ENCODE measurements around the gene PEAK1.

The PEAK1 gene

GRCh38 chr15:77356305-77356704, 63.6 kb downstream of the PEAK1 start:
- no peak for DNase-seq

GRCh38 chr15:77355321-77355720, 64.6 kb downstream of the PEAK1 start:
- no peak for DNase-seq

GRCh38 chr15:77354063-77354462, 65.8 kb downstream of the PEAK1 start:
- DNase-seq: no peak

DNA sequence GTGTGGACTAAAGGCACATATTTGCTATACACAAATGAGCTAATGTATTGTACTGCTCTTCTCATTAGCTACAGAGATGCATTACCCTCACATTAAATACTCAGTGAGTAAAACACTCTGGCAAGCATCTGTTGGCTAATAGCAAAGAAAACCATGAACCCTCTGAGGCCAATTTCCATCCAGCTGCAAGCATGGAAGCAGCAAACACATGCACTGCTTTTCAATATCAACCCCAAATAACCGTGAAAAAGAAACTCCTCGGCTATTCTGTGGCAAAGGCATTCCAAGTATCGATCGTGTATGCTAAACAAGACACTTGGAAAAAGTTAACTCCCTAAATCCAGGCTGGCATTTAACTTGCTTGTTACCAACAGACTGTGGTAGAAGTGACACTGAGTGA, 67.0 kb downstream of the PEAK1 start:
- no peak for DNase-seq

GRCh38 chr15:77350792-77351191, 69.1 kb downstream of the PEAK1 start:
- no peak for DNase-seq

- DNase-seq: no peak
These were observed 70.2 kb downstream of the PEAK1 start for GRCh38 chr15:77349666-77350065.

- DNase-seq: no peak
These were observed 71.4 kb downstream of the PEAK1 start for GRCh38 chr15:77348511-77348910.

DNA sequence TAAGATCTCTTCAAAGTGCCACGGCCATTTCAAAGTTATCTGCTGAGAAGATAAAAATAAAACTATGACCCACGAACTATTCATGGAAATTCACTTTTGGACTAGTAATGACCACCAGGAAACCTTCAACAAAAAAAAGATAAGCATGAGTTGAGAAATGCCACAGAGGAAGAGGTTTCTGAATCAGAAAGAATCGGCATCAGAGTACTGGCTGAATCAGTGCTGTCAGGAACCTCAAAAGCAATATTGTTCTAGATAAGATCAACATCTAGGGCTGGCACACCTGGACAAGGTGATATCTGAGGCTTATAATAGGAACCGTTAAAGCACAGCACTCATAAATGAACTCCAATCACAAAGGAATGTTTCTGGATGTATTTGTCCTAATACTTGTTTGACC, 72.7 kb downstream of the PEAK1 start:
- DNase-seq: no peak

GRCh38 chr15:77346245-77347036, 73.5 kb downstream of the PEAK1 start:
- DNase-seq: no peak

GRCh38 chr15:77342807-77343206, 77.1 kb downstream of the PEAK1 start:
- DNase-seq: no peak

GRCh38 chr15:77340245-77340644, 79.7 kb downstream of the PEAK1 start:
- no peak for DNase-seq

- no peak for DNase-seq
These were observed 83.9 kb downstream of the PEAK1 start for GRCh38 chr15:77336006-77336405.

- DNase-seq: no peak
These were observed 84.6 kb downstream of the PEAK1 start for GRCh38 chr15:77335298-77335697.

DNA sequence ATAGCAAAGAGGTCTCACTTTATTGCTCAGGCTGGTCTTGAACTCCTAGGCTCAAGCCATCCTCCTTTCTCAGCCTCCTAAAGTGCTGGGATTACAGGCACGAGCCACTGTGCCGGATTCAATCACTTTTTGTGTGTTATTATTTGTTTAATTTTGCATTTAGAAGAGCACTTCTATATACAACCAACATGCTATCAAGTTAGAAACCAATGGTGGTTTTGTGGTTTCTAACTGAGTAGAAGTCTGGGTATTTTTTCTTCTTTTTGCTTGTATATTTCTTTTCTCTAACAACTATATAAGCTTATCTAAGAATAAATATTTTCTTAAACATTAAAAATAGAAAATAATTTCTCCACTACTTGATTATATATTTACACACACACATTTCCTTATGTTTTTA, 86.7 kb downstream of the PEAK1 start:
- DNase-seq: no peak

DNA sequence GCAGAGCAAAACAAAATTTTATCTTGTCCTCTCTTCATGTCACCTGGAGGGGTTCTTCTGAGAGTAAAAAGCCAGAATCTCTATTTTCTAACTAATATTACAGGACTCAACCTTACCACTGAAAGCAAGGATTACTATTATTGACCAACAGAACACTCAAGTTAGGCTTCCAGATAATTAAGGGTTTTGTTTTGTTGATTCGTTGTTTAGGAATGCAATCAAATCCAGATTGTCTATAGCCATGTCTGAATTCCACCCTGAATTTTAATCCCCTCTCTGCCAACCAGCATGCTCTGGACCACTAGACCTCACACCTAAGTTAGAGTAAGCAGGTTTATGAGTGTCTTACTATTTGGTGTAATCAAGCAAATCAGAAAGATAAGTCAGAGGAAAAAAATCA, 90.7 kb downstream of the PEAK1 start:
- DNase-seq: no peak

GRCh38 chr15:77327844-77328529, 91.9 kb downstream of the PEAK1 start:
- DNase-seq: no peak

DNA sequence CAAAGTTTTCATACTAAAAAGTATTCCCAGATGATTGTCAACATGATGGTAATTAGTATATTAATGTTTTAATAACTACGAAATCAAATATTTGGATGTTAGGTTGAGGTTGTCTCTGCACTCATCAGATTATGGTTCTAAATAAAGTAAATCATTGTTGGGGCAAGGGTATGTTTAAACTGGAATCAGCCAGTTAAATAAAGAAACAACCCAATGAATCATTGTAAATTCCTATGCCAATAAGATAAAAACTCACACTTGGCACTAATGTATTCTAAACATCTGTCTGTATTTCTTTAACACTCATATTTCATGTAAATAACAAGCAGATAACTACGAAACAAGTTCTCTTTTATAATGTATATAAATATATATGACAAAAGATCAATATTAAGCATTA, 92.7 kb downstream of the PEAK1 start:
- no peak for DNase-seq

- no peak for DNase-seq
These were observed 93.5 kb downstream of the PEAK1 start for GRCh38 chr15:77326366-77326765.

DNA sequence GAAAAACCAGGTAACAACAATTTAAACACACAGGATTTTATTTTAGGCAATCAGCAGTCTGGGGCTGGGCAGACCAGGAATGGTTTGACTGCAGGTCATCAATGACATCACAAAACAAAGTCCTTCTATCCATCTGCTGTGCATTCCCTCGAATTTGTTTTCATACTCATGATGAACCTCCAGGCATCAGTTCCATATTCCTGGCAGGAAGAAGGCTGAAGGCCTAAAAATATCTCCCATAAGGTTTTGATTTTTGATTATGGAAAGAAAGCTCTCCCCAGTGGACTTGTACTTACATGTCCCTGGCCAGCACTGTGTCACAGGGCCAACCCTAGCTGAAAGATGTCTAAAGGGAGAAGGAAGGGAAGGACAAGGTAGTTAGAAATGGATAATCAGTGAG, 107.4 kb downstream of the PEAK1 start:
- DNase-seq: no peak

GRCh38 chr15:77311618-77312398, 108.1 kb downstream of the PEAK1 start:
- DNase-seq: no peak

GRCh38 chr15:77311020-77311419, 108.9 kb downstream of the PEAK1 start:
- no peak for DNase-seq

- no peak for DNase-seq
These were observed 110.5 kb downstream of the PEAK1 start for GRCh38 chr15:77309392-77309791.

DNA sequence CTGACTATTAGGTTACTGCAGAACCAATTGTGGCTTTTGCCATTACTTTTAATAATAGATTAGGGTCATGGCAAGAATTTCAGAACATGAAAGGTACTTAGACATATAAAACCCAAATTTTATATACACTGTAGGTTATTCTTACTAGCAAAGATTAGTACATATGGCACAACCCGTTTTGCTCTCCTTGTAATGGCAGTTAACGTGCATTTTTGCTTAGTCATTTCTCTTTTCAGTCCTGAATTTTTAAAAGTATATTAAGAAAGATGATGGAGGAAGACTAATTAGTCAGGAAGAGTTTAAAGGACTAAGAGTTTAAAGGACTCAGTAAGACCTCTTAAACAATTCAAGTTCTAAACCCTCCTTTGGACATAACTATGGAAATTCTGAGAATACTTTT, 114.0 kb downstream of the PEAK1 start:
- no peak for DNase-seq

Data from SHP77 treated with DMSO at 0.1 percent for 48 hours (cell line).